Motor neuron (in vitro differentiated cells): ENCODE results near the gene GP2. TPM values are rescaled to one million over a fixed set of nuclear protein-coding genes. Genes with fewer than 3 reads are reported as not detected.

ENCODE experiments used
- ATAC-seq, 8 experiments: fragments of 200-7000 bp; cut with Tn5 transposase; replicated peaks in 6 of 8; 2 replicates each; pipeline ENCODE4 v1.8.0; 2021; ENCODE audit warnings: mild to moderate bottlenecking in 8 of 8, moderate library complexity in 8 of 8
- H3K27ac ChIP-seq, 2 donors: fragments of 250-450 bp; sonication (Bioruptor Pico); 2 replicates each; pipeline ENCODE4 v1.9.0; 2021; ENCODE audit warnings: antibody characterized with exemption in 2 of 2, mild to moderate bottlenecking in 2 of 2, moderate library complexity in 1 of 2
- H3K4me1 ChIP-seq, 2 donors: fragments of 250-450 bp; sonication (Bioruptor Pico); replicated peaks in 1 of 2; 2 replicates each; pipeline ENCODE4 v1.6.1; 2021; ENCODE audit warnings: antibody characterized with exemption in 2 of 2, mild to moderate bottlenecking in 2 of 2, moderate library complexity in 1 of 2
- H3K4me3 ChIP-seq, 5 donors: fragments of 250-450 bp; sonication (Bioruptor Pico); 2 replicates each; pipeline ENCODE4 v1.9.0; 2021; ENCODE audit warnings: antibody characterized with exemption in 5 of 5, mild to moderate bottlenecking in 5 of 5, moderate library complexity in 4 of 5
- WGBS, 10 experiments: fragments of 450-650 bp; shearing (Covaris generic); methylation state at CpG; one replicate each; pipeline ENCODE4 v1.0.0; 2022; 5-methylcytosine and 5-hydroxymethylcytosine counted together
- in situ Hi-C, 9 experiments: fragments of 400-800 bp; cut with MboI; loops; one replicate each; pipeline ENCODE4 v1.15.0; 2021; ENCODE audit warnings: low sequenced_read_pairs in 9 of 9, low pct_unique_long_range_greater_than_20kb in 2 of 9; ENCODE audit not compliant: unreplicated experiment in 9 of 9
- total RNA-seq, 8 experiments: library from RNA; unstranded; fragments of 300-600 nt; gene quantifications; 2 replicates each; pipeline versions ENCODE4 v1.2.3 to v1.2.4, GENCODE V29; 2022

Gene GP2
- under 1 TPM in 2 of 8 experiments, not detected in 6; 0.14 to 0.21 TPM for total RNA-seq

GRCh38 chr16:20327444-20328041 is at the start of gene GP2:
TSS of gene GP2 (minus strand) at chr16:20327513. CDS start at chr16:20326431, 1,082 bp downstream.
- ATAC-seq, result no peak
- in situ Hi-C loops, result no loop called here
- WGBS, 10 experiments, result 0 to 89% (median 30%) methylated on average over 1 to 7 of the region's 7 CpGs
- H3K4me3 ChIP-seq, result no peak within 1 kb of the TSS
- no peaks in the 10 kb centered on the region for H3K4me1 ChIP-seq
- H3K27ac ChIP-seq, result no peak within 1 kb of the TSS

- Histone ChIP-seq H3K4me3 (no peak overlapping the region), H3K4me1 (no peaks in the 10 kb centered on the region), H3K27ac (no peak overlapping the region)
- WGBS, 10 experiments, result 0 to 94% (median 56%) methylated on average over 1 to 5 of the region's 5 CpGs; no CpG with 5 or more reads in 2 of the 10 experiments
- no peak for ATAC-seq
- in situ Hi-C loops, result no loop called here
Observed at GRCh38 chr16:20372701-20373100, 45.4 kb upstream of the GP2 start.

- Histone ChIP-seq H3K4me3 (no peak overlapping the region), H3K4me1 (no peaks in the 10 kb centered on the region), H3K27ac (no peak overlapping the region)
- ATAC-seq, result no peak
- 10 to 90% (median 71%) methylated on average over 1 to 8 of the region's 9 CpGs; no CpG with 5 or more reads in 1 of the 10 experiments for WGBS, 10 experiments
- in situ Hi-C loops, result no loop called here
Observed at GRCh38 chr16:20369452-20370054, 42.2 kb upstream of the GP2 start.

GRCh38 chr16:20364051-20364450 is 36.7 kb upstream of the GP2 start:
- ATAC-seq, result no peak
- H3K27ac ChIP-seq, result no peak overlapping the region
- H3K4me3 ChIP-seq, result no peak overlapping the region
- WGBS, 10 experiments, result 8 to 100% (median 40%) methylated on average over 1 to 3 of the region's 3 CpGs; no CpG with 5 or more reads in 3 of the 10 experiments
- H3K4me1 ChIP-seq, result no peaks in the 10 kb centered on the region
- in situ Hi-C loops, result no loop called here

- no peaks in the 10 kb centered on the region for H3K4me1 ChIP-seq
- WGBS, 10 experiments, result 0 to 100% (median 60%) methylated on average over 1 to 2 of the region's 2 CpGs; no CpG with 5 or more reads in 3 of the 10 experiments
- no peak overlapping the region for H3K27ac ChIP-seq
- H3K4me3 ChIP-seq, result no peak overlapping the region
- in situ Hi-C loops, result no loop called here
- no peak for ATAC-seq
Observed at GRCh38 chr16:20363191-20363590, 35.9 kb upstream of the GP2 start.

GRCh38 chr16:20359997-20360396 is 32.7 kb upstream of the GP2 start:
- ATAC-seq, result no peak
- no peak overlapping the region for H3K27ac ChIP-seq
- 0 to 56% (median 17%) methylated on average over 1 to 2 of the region's 2 CpGs; no CpG with 5 or more reads in 5 of the 10 experiments for WGBS, 10 experiments
- H3K4me1 ChIP-seq, result no peaks in the 10 kb centered on the region
- in situ Hi-C loops, result no loop called here
- no peak overlapping the region for H3K4me3 ChIP-seq

- Histone ChIP-seq H3K4me1 (peaks cover 0 to 3% of the 10 kb centered on the region in 2 donors), H3K27ac (no peak overlapping the region), H3K4me3 (no peak overlapping the region)
- ATAC-seq, result no peak
- WGBS, 10 experiments, result 2 to 89% (median 67%) methylated on average over 3 to 7 of the region's 7 CpGs
- in situ Hi-C loops, result no loop called here
Observed at GRCh38 chr16:20355114-20355782, 27.9 kb upstream of the GP2 start.

GRCh38 chr16:20353379-20353778 is 26.1 kb upstream of the GP2 start:
- in situ Hi-C loops, result no loop called here
- H3K4me1 ChIP-seq, result peaks cover 0 to 3% of the 10 kb centered on the region in 2 donors
- H3K27ac ChIP-seq, result no peak overlapping the region
- ATAC-seq, result no peak
- no peak overlapping the region for H3K4me3 ChIP-seq

GRCh38 chr16:20352615-20353014 is 25.3 kb upstream of the GP2 start, which contains the start of gene UMOD:
TSS of gene UMOD (minus strand) at chr16:20352715. CDS start at chr16:20350737, 1,978 bp downstream.
- 63 to 95% (median 83%) methylated on average over 1 to 2 of the region's 2 CpGs; no CpG with 5 or more reads in 6 of the 10 experiments for WGBS, 10 experiments
- no peak for ATAC-seq

GRCh38 chr16:20349615-20350014 is 22.3 kb upstream of the GP2 start:
- Histone ChIP-seq H3K4me3 (no peak overlapping the region), H3K27ac (no peak overlapping the region), H3K4me1 (peaks cover 0 to 3% of the 10 kb centered on the region in 2 donors)
- no peak for ATAC-seq
- in situ Hi-C loops, result no loop called here
- 0 to 100% (median 74%) methylated on average over 1 to 6 of the region's 6 CpGs; no CpG with 5 or more reads in 1 of the 10 experiments for WGBS, 10 experiments

More at GRCh38 chr16:20352615-20353014, 25.3 kb upstream of the GP2 start, which contains the start of gene UMOD:
- Histone ChIP-seq H3K27ac (no peak within 1 kb of the TSS), H3K4me3 (no peak within 1 kb of the TSS), H3K4me1 (peaks cover 0 to 3% of the 10 kb centered on the region in 2 donors)
- in situ Hi-C loops, result no loop called here

GRCh38 chr16:20348365-20349185 is 21.3 kb upstream of the GP2 start:
- 20 to 96% (median 55%) methylated on average over 1 to 19 of the region's 77 CpGs; no CpG with 5 or more reads in 3 of the 10 experiments for WGBS, 10 experiments
- H3K4me3 ChIP-seq, result no peak overlapping the region
- no peak for ATAC-seq
- H3K4me1 ChIP-seq, result peaks cover 0 to 3% of the 10 kb centered on the region in 2 donors
- H3K27ac ChIP-seq, result no peak overlapping the region
- in situ Hi-C loops, result no loop called here

- in situ Hi-C loops, result no loop called here
- ATAC-seq, result no peak
- H3K4me3 ChIP-seq, result no peak overlapping the region
- 28 to 100% (median 60%) methylated on average over 1 to 9 of the region's 12 CpGs; no CpG with 5 or more reads in 4 of the 10 experiments for WGBS, 10 experiments
- H3K4me1 ChIP-seq, result peaks cover 0 to 1% of the 10 kb centered on the region in 2 donors
- H3K27ac ChIP-seq, result no peak overlapping the region
Observed at GRCh38 chr16:20347666-20348364, 20.5 kb upstream of the GP2 start.
